ENCODE measurements around the gene CPA3.

DNA sequence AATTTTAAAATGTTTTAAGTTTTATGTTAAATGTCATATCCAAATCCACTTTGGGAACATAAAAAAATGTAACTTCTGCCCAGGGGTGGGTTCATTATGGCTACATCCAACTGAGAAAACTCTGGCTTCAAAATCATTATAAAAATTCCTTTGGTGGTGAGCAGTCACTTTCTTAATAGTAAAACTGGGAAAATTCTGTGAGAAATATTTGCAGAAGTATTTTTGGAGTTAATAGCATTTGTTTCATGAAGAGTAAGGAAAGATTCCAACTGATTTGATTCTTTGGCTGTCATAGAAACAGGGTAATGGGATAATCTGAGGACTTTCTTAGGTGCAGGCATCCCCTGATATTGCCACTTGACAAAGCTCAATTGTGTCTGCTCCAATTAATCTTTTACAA lies 38.8 kb downstream of the CPA3 start:
- TF ChIP-seq, protein P1, sequence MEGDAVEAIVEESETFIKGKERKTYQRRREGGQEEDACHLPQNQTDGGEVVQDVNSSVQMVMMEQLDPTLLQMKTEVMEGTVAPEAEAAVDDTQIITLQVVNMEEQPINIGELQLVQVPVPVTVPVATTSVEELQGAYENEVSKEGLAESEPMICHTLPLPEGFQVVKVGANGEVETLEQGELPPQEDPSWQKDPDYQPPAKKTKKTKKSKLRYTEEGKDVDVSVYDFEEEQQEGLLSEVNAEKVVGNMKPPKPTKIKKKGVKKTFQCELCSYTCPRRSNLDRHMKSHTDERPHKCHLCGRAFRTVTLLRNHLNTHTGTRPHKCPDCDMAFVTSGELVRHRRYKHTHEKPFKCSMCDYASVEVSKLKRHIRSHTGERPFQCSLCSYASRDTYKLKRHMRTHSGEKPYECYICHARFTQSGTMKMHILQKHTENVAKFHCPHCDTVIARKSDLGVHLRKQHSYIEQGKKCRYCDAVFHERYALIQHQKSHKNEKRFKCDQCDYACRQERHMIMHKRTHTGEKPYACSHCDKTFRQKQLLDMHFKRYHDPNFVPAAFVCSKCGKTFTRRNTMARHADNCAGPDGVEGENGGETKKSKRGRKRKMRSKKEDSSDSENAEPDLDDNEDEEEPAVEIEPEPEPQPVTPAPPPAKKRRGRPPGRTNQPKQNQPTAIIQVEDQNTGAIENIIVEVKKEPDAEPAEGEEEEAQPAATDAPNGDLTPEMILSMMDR (IDR thresholded peaks at IDR 0.05) = no peak
- no peak for TF ChIP-seq POLR2A (IDR thresholded peaks at IDR 0.05)

All from esophagus squamous epithelium (tissue), 4 donors.